Choroid plexus epithelial cell (primary cell): ENCODE results near the gene IGSF23.
"Not testable (repeated sequence)": the region's sequence is repeated elsewhere in the genome, so short reads cannot be mapped to it uniquely, and the experiment has no call there.

Experiments used
- DNase-seq: peaks from one replicate; pipeline ENCODE4 v3.0.0-alpha.2; 2010; ENCODE audit warnings: low read depth
- H3K4me3 ChIP-seq: 2 replicates; pipeline ENCODE4 v1.5.1; 2011; ENCODE audit warnings: low read depth, mild to moderate bottlenecking, control low read depth, low read length, moderate library complexity
- CTCF ChIP-seq: conservative IDR thresholded peaks from 2 replicates; pipeline ENCODE4 v1.5.1; 2011; ENCODE audit warnings: low read depth, mild to moderate bottlenecking, control low read depth, inconsistent platforms, low read length, moderate library complexity

Gene IGSF23

GRCh38 chr19:44662691-44663385 is 49.5 kb downstream of the IGSF23 start:
- DNase-seq: peak; percentile 26
- TF ChIP-seq CTCF: no peak
- H3K4me3 ChIP-seq: no peak overlapping the region

GRCh38 chr19:44663996-44664395 is 50.6 kb downstream of the IGSF23 start:
- H3K4me3 ChIP-seq: no peak overlapping the region
- DNase-seq: no peak
- no peak for TF ChIP-seq CTCF

- no peak for TF ChIP-seq CTCF
- no peak for DNase-seq
- no peak overlapping the region for H3K4me3 ChIP-seq
Measured at GRCh38 chr19:44664976-44665375, 51.6 kb downstream of the IGSF23 start.

- no peak overlapping the region for H3K4me3 ChIP-seq
- no peak for DNase-seq
- no peak for TF ChIP-seq CTCF
Measured at GRCh38 chr19:44666852-44667556, 53.6 kb downstream of the IGSF23 start.

- DNase-seq: no peak
- H3K4me3 ChIP-seq: no peak overlapping the region
- no peak for TF ChIP-seq CTCF
Measured at GRCh38 chr19:44668985-44669764, 55.8 kb downstream of the IGSF23 start.

GRCh38 chr19:44670027-44670426 is 56.7 kb downstream of the IGSF23 start:
- not testable (repeated sequence) for H3K4me3 ChIP-seq, DNase-seq

- no peak for TF ChIP-seq CTCF
- H3K4me3 ChIP-seq: no peak within 1 kb of the TSS
- no peak for DNase-seq
Measured at GRCh38 chr19:44671400-44671799, 58.0 kb downstream of the IGSF23 start, which contains the start of gene CEACAM19. Gene CEACAM19, plus strand, starts transcription at chr19:44671482. Its CDS starts 450 bp downstream, at chr19:44671932.
